K562 (cell line): Measurements from ENCODE around the gene VGF. TPM values are rescaled to one million over a fixed set of nuclear protein-coding genes. Genes with fewer than 3 reads are reported as not detected.

ENCODE experiments used
- EP400 ChIP-seq: fragments of 450-650 bp; IDR thresholded peaks from 2 replicates; pipeline ENCODE4 v1.6.1; 2017; ENCODE audit warnings: antibody characterized with exemption, mild to moderate bottlenecking, moderate library complexity
- FOXA1 ChIP-seq: fragments of 450-650 bp; IDR thresholded peaks from 2 replicates; pipeline ENCODE4 v1.6.1; 2016; ENCODE audit warnings: mild to moderate bottlenecking, borderline replicate concordance
- KDM4B ChIP-seq, 2 experiments: fragments of 450-650 bp in 1 of 2; sonication (generic) in 1 of 2; IDR thresholded peaks; 2 replicates each; pipeline ENCODE4 v1.6.1; 2016 to 2017; ENCODE audit warnings: borderline replicate concordance in 2 of 2, antibody characterized with exemption in 1 of 2, low read depth in 1 of 2, mild to moderate bottlenecking in 1 of 2
- NR3C1 ChIP-seq: sonication (generic); formaldehyde crosslinking; IDR thresholded peaks from 2 replicates; pipeline ENCODE4 v1.8.1; 2022; ENCODE audit warnings: missing genetic modification reagents
- SAFB ChIP-seq: fragments of 200-400 bp; formaldehyde crosslinking; IDR thresholded peaks from 2 replicates; pipeline ENCODE4 v1.6.1; 2017; ENCODE audit warnings: low read depth, low read length, borderline replicate concordance
- SETDB1 ChIP-seq: IDR thresholded peaks from one replicate; pipeline ENCODE4 v1.6.1; 2012; ENCODE audit warnings: low read length, control low read depth, inconsistent platforms
- TAL1 ChIP-seq: fragments of 450-650 bp; IDR thresholded peaks from 2 replicates; pipeline ENCODE4 v1.6.1; 2016; ENCODE audit warnings: mild to moderate bottlenecking
- TCF7L2 ChIP-seq: fragments of 150-350 bp; IDR thresholded peaks from 2 replicates; pipeline ENCODE4 v1.6.1; 2016; ENCODE audit warnings: low read depth, mild to moderate bottlenecking, low read length, moderate library complexity
- TEAD4 ChIP-seq, 2 experiments: sonication (generic) in 1 of 2; formaldehyde crosslinking in 1 of 2; IDR thresholded peaks; 2 replicates each; pipeline versions ENCODE4 v1.6.1 to v1.8.0; 2012 to 2022; ENCODE audit warnings: borderline replicate concordance in 1 of 2, inconsistent platforms in 1 of 2, low read length in 1 of 2, mild to moderate bottlenecking in 1 of 2, missing genetic modification reagents in 1 of 2
- ZBED1 ChIP-seq: IDR thresholded peaks from 2 replicates; pipeline ENCODE4 v1.6.1; 2014
- ZC3H11A ChIP-seq: IDR thresholded peaks from 2 replicates; pipeline ENCODE4 v1.6.1; 2012; ENCODE audit warnings: low read depth, low read length, improper control_type of control experiment
- ZNF224 ChIP-seq: sonication (generic); formaldehyde crosslinking; IDR thresholded peaks from 2 replicates; pipeline ENCODE4 v1.8.0; 2022; ENCODE audit warnings: mild to moderate bottlenecking, missing genetic modification reagents
- ZNF766 ChIP-seq: fragments of 200-800 bp; sonication (Bioruptor generic); conservative IDR thresholded peaks from 2 replicates; pipeline ENCODE4 v1.6.1; 2016; ENCODE audit warnings: missing genetic modification characterization, missing compliant biosample characterization
- polyA plus RNA-seq, 8 experiments: library from polyadenylated mRNA; depleted of rRNA in 4 of 8; stranded (reverse) in 5 of 8; unstranded in 3 of 8; fragments of >200 nt; fragmentation: Nextera tagmentation in 2 of 8; fragmentation: Illumina TruSeq in 1 of 8; extraction: Ambion mirVana in 2 of 8; extraction: Trizol in 1 of 8; gene quantifications; 2 replicates each; pipeline versions ENCODE4 v1.2.1 to v1.2.3, GENCODE V29; 2011 to 2014; ENCODE audit warnings: inconsistent platforms in 1 of 8, missing spikeins in 1 of 8
- total RNA-seq, 7 experiments: library from RNA; depleted of rRNA in 6 of 7; stranded (reverse); fragments of >200 nt in 6 of 7; fragmentation: Illumina TruSeq in 2 of 7; extraction: Trizol in 2 of 7; gene quantifications; 2 replicates each; pipeline versions ENCODE4 v1.2.1 to v1.2.3, GENCODE V29; 2011 to 2021; ENCODE audit warnings: low replicate concordance in 1 of 7
- TF ChIP-seq, protein P1 (sequence below): sonication (generic); formaldehyde crosslinking; IDR thresholded peaks from 2 replicates; pipeline ENCODE4 v1.8.0; 2023; ENCODE audit warnings: mild to moderate bottlenecking, missing genetic modification reagents
- TF ChIP-seq, protein P2 (sequence below): fragments of 250-450 bp; sonication (Bioruptor Pico); IDR thresholded peaks from 2 replicates; pipeline ENCODE4 v1.9.0; 2021; ENCODE audit warnings: mild to moderate bottlenecking
- TF ChIP-seq, protein P3 (sequence below): fragments of 200-800 bp; sonication (Bioruptor generic); IDR thresholded peaks from 2 replicates; pipeline ENCODE4 v1.6.1; 2017; ENCODE audit warnings: missing genetic modification characterization, missing compliant biosample characterization
- TF ChIP-seq, protein P4 (sequence below), 2 experiments: fragments of 450-650 bp; IDR thresholded peaks; 2 replicates each; pipeline ENCODE4 v1.6.1; 2018; ENCODE audit warnings: mild to moderate bottlenecking in 2 of 2, low read depth in 1 of 2; ENCODE audit not compliant: partially characterized antibody in 2 of 2

VGF gene
- total and polyA plus RNA-seq, 9 of the 15 experiments (the other 6 are each of a cell fraction or from before 2014, with no cell fraction given), result 0.03 to 5.7 (median 0.34) TPM

DNA sequence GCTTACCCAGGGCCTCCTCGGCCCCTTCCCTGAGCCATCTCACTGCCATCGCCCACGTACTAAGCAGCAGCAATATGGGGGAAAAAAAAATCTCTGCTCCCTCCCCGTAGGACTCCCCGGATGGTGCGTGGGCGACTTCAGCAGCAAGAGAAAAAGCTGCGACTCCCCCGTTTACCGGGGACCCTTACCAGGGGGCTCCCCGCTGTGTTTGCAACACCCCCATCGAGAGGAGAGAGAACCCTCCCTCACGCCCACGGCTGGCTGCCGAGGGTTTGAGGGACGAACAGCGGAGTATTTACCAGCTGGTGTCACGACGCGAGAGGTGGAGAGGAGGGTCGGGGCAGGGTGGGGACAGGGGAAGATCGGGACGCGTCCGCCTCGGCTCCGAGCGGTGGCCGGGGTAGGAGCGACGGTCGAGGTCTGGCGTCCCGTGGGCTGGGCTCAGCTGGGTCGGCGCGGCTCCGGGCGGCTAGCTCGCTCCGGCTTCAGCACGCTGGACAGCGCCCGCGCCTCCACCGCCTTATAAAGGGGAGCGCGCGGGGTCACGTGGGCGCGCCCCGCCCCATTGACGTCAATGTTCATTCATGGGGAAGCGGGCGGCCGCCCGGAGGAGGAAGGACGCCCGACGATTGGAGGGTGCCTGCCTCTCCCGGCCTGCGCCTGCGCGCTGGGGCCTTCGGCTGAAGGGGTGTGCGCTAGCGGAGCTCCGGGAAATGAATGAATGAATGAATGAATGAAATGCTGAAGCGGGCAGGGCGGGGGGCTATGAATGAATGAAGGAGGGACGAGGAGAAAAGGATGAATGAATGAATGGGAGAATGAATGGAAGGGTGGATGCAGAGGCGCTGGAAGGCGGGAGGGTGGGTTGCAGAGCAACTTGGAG, at the start of gene VGF (continued):
- no peak for TF ChIP-seq FOXA1
- peak; percentile 94 for TF ChIP-seq ZNF224 (CRISPR knock-in tag)
- TF ChIP-seq EP400, result no peak
- peak; percentile 97 for TF ChIP-seq NR3C1 (CRISPR knock-in tag)
- 0 out of 2 replicates have a peak, but pooled peaks have one; percentile 30 for TF ChIP-seq TEAD4 (IDR thresholded peaks at IDR 0.05; ENCODE audit: low read length)
- TF ChIP-seq TEAD4 (CRISPR knock-in tag; IDR thresholded peaks at IDR 0.05; ENCODE audit: borderline replicate concordance), result peak; percentile 93
- no peak for TF ChIP-seq TAL1
- TF ChIP-seq KDM4B (IDR thresholded peaks at IDR 0.05; ENCODE audit: borderline replicate concordance in 2 of 2, low read depth in 1 of 2), result 0 out of 4 replicates have a peak, but pooled peaks of 1 of the 2 experiments have one; percentile 55
- TF ChIP-seq, protein P1, sequence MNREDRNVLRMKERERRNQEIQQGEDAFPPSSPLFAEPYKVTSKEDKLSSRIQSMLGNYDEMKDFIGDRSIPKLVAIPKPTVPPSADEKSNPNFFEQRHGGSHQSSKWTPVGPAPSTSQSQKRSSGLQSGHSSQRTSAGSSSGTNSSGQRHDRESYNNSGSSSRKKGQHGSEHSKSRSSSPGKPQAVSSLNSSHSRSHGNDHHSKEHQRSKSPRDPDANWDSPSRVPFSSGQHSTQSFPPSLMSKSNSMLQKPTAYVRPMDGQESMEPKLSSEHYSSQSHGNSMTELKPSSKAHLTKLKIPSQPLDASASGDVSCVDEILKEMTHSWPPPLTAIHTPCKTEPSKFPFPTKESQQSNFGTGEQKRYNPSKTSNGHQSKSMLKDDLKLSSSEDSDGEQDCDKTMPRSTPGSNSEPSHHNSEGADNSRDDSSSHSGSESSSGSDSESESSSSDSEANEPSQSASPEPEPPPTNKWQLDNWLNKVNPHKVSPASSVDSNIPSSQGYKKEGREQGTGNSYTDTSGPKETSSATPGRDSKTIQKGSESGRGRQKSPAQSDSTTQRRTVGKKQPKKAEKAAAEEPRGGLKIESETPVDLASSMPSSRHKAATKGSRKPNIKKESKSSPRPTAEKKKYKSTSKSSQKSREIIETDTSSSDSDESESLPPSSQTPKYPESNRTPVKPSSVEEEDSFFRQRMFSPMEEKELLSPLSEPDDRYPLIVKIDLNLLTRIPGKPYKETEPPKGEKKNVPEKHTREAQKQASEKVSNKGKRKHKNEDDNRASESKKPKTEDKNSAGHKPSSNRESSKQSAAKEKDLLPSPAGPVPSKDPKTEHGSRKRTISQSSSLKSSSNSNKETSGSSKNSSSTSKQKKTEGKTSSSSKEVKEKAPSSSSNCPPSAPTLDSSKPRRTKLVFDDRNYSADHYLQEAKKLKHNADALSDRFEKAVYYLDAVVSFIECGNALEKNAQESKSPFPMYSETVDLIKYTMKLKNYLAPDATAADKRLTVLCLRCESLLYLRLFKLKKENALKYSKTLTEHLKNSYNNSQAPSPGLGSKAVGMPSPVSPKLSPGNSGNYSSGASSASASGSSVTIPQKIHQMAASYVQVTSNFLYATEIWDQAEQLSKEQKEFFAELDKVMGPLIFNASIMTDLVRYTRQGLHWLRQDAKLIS (CRISPR knock-in tag), result peak; percentile 97; the same call in 1 of the 2 replicates
- TF ChIP-seq TCF7L2, result no peak
- TF ChIP-seq ZBED1, result peak; percentile 64; the same call in 1 of the 2 replicates
- TF ChIP-seq SAFB, result peak; percentile 60; the same call in 1 of the 2 replicates
- no peak for TF ChIP-seq SETDB1
- TF ChIP-seq, protein P2, sequence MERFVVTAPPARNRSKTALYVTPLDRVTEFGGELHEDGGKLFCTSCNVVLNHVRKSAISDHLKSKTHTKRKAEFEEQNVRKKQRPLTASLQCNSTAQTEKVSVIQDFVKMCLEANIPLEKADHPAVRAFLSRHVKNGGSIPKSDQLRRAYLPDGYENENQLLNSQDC (CRISPR knock-in tag), result no peak
- peak; percentile 86 for TF ChIP-seq ZNF766 (CRISPR knock-in tag)
- 0 out of 2 replicates have a peak, but pooled peaks have one; percentile 69 for TF ChIP-seq ZC3H11A
- TF ChIP-seq, protein P3, sequence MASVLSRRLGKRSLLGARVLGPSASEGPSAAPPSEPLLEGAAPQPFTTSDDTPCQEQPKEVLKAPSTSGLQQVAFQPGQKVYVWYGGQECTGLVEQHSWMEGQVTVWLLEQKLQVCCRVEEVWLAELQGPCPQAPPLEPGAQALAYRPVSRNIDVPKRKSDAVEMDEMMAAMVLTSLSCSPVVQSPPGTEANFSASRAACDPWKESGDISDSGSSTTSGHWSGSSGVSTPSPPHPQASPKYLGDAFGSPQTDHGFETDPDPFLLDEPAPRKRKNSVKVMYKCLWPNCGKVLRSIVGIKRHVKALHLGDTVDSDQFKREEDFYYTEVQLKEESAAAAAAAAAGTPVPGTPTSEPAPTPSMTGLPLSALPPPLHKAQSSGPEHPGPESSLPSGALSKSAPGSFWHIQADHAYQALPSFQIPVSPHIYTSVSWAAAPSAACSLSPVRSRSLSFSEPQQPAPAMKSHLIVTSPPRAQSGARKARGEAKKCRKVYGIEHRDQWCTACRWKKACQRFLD (CRISPR knock-in tag), result peak; percentile 91
- TF ChIP-seq, protein P4, sequence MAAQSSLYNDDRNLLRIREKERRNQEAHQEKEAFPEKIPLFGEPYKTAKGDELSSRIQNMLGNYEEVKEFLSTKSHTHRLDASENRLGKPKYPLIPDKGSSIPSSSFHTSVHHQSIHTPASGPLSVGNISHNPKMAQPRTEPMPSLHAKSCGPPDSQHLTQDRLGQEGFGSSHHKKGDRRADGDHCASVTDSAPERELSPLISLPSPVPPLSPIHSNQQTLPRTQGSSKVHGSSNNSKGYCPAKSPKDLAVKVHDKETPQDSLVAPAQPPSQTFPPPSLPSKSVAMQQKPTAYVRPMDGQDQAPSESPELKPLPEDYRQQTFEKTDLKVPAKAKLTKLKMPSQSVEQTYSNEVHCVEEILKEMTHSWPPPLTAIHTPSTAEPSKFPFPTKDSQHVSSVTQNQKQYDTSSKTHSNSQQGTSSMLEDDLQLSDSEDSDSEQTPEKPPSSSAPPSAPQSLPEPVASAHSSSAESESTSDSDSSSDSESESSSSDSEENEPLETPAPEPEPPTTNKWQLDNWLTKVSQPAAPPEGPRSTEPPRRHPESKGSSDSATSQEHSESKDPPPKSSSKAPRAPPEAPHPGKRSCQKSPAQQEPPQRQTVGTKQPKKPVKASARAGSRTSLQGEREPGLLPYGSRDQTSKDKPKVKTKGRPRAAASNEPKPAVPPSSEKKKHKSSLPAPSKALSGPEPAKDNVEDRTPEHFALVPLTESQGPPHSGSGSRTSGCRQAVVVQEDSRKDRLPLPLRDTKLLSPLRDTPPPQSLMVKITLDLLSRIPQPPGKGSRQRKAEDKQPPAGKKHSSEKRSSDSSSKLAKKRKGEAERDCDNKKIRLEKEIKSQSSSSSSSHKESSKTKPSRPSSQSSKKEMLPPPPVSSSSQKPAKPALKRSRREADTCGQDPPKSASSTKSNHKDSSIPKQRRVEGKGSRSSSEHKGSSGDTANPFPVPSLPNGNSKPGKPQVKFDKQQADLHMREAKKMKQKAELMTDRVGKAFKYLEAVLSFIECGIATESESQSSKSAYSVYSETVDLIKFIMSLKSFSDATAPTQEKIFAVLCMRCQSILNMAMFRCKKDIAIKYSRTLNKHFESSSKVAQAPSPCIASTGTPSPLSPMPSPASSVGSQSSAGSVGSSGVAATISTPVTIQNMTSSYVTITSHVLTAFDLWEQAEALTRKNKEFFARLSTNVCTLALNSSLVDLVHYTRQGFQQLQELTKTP (IDR thresholded peaks at IDR 0.05; ENCODE audit: low read depth in 1 of 2, partially characterized antibody in 2 of 2), result peak in 1 of 2 experiments; percentile 97
